Fibroblast of skin of right biceps (primary cell): ENCODE results near the gene TATDN3.
A peak's percentile ranks its signal among the peaks of the same experiment; 100 is the strongest.
"Not testable (repeated sequence)": the region's sequence is repeated elsewhere in the genome, so short reads cannot be mapped to it uniquely, and the experiment has no call there.

Experiments used
- DNase-seq: peaks from one replicate; pipeline ENCODE4 v3.0.0-alpha.2; 2013

The TATDN3 gene

GRCh38 chr1:212833211-212834207, 41.8 kb downstream of the TATDN3 start:
- not testable (repeated sequence) for DNase-seq

- DNase-seq: no peak
These were observed 46.5 kb downstream of the TATDN3 start for GRCh38 chr1:212838145-212838544.

- not testable (repeated sequence) for DNase-seq
These were observed 52.8 kb downstream of the TATDN3 start for GRCh38 chr1:212844521-212844920.

GRCh38 chr1:212847549-212847948, 55.9 kb downstream of the TATDN3 start, which contains the start of gene SPATA45:
TSS of gene SPATA45 (minus strand) at chr1:212847649. CDS start at chr1:212836149, 11,500 bp downstream.
- no peak for DNase-seq

GRCh38 chr1:212852105-212852688, 60.5 kb downstream of the TATDN3 start:
- DNase-seq: no peak

GRCh38 chr1:212853658-212854057, 62.0 kb downstream of the TATDN3 start:
- DNase-seq: no peak

- DNase-seq: no peak
These were observed 65.1 kb downstream of the TATDN3 start for GRCh38 chr1:212856755-212857154.

- peak; percentile 96 for DNase-seq
These were observed 66.3 kb downstream of the TATDN3 start, which contains the start of gene FLVCR1 for GRCh38 chr1:212857992-212858460. TSS of gene FLVCR1 (plus strand) at chr1:212858275. CDS start at chr1:212858453, 178 bp downstream.

- peak; percentile 31 for DNase-seq
These were observed 67.0 kb downstream of the TATDN3 start for GRCh38 chr1:212858461-212859265.

- peak; percentile 32 for DNase-seq
These were observed 69.3 kb downstream of the TATDN3 start for GRCh38 chr1:212860713-212861581.

GRCh38 chr1:212862111-212862690, 70.5 kb downstream of the TATDN3 start:
- DNase-seq: no peak

- DNase-seq: not testable (repeated sequence)
These were observed 71.7 kb downstream of the TATDN3 start for GRCh38 chr1:212863345-212863744.

- DNase-seq: no peak
These were observed 72.5 kb downstream of the TATDN3 start for GRCh38 chr1:212864201-212864600.
